ENCODE data around the gene IGFBPL1.
A peak's percentile ranks its signal among the peaks of the same experiment; 100 is the strongest.
"Not testable (repeated sequence)": the region's sequence is repeated elsewhere in the genome, so short reads cannot be mapped to it uniquely, and the experiment has no call there.

Gene IGFBPL1

DNA sequence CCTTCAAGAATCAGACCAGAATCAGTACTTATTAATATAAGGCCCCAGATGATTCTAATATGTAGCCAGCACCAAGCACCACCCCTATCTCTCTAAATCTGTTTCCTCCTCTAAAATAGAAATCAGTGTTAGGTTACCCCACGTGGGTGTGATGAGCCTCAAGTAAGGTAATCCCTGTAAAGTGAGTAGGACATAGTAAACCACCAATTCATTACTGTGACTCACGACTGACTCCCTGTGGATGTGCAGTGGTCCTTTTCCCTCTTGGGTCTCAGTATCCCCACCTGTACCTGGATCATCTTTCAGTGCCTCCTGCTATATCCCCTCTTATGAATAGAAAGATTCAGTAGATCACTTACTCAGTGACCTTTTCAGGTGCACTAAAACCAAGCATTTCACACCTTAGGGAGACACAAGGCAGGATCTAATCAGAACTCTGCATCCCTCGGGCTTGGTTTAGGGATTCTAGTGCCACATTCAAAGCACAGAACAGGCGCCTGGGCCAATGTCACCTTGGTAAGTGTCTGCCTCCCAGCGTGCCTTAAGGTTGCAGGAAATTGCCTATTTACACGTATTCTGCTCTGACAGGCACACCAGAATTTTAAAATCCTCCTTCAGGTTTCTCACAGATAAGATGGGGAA is 43.9 kb downstream of the IGFBPL1 start:
- no peak for DNase-seq (ENCODE audit: low spot score)

DNA sequence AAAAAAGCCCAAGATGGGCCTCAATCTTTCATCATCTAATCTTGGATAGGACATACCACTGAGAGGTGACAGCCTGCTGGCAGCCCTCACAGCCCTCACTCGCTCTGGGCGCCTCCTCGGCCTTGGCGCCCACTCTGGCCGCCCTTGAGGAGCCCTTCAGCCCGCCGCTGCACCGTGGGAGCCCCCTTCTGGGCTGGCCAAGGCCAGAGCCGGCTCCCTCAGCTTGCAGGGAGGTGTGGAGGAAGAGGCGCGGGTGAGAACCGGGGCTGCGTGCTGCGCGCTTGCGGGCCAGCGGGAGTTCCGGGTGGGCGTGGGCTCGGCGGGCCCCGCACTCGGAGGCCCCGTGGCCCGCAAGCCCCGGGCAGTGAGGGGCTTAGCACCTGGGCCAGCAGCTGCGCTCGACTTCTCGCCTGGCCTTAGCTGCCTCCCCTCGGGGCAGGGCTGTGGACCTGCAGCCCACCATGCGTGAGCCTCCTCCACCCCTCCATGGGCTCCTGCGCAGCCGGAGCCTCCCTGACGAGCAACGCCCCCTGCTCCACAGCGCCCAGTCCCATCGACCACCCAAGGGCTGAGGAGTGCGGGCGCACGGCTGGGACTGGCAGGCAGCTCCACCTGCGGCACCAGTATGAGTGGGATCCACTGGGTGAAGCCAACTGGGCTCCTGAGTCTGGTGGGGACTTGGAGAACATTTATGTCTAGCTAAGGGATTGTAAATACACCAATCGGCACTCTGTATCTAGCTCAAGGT is 46.7 kb downstream of the IGFBPL1 start:
- DNase-seq (ENCODE audit: low spot score): not testable (repeated sequence)

DNA sequence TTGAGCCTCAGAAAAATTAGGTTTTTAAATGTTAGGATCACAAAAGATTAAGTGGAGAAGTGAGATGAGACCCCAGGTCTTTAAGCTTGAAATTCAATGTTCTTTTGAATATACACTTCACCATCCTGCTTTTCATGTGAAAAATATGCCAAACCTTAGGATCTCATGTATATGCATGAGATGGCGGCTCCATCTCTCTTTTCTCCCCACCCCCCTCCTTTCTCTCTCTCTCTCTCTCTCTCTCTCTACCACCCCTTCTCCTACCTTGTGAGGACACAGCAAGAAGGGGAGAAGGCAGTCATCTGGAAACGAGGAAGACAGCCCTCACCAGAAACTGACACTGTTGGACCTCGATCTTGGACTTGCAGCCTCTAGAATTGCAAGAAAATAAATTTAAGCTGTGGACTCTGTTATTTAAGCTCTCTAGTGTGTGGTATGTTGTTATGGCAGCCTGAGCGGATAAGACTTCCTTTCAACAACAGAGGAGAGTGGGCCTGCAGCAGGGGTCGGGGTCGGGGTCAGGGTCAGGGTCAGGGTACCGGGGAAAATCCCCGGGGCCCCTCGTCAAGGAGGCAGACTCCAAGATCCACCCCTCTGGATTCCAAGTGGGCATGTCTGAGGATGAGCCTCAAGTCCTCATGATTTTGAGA is 48.1 kb downstream of the IGFBPL1 start:
- DNase-seq (ENCODE audit: low spot score): no peak

DNA sequence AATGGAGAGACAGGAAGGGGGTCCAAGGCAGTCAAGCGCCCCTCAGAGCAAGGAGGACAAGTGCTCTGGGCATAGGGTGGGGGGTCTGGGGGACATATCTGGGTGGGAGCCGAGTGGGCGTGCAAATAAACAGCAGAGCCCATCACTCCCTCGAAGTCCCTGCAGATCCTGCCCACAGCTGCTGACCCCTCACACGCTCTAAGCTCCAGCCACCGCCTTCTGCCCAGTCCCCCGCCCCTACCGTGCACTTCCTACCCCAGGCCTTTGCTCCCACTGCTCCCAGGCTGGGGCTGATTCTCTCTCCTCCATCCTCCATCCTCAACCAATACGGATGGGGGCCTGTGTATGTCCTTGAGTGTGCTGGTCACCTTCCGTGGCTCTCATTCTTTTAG is 48.7 kb downstream of the IGFBPL1 start:
- DNase-seq (ENCODE audit: low spot score): no peak

DNA sequence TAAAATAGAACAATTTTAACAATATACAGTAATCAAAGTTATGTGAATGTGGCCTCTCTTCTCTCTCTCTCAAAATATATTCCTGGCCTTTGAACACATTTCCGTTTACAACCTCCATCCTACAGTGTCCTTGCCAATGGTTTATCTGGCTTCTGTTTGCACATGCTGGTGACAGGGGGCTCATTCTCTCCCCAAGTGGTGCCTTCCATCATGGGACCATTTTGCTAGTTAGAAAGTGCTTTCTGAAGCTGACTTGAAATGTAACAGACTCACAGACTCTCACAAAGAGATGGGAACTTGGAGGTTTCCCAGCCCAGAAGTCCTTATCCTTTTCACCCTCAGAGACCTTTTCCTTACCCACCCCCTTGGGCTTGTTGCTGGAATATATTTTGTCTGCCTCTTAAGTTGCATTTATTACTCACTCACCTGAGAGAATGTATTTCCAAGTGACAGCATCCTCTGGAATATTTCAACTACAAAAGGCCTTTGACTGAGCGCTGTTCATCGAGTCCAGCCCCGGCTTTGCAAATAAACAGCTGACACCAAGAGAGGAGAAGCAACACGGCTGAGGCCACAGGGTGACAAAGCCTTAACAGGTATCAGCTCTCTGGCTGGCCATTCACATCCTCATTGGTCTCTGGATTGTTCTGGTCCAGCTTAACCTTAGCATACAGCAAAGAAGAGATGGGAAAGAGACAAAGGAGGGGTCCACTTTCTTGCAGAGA is 49.2 kb downstream of the IGFBPL1 start:
- no peak for DNase-seq (ENCODE audit: low spot score)

DNA sequence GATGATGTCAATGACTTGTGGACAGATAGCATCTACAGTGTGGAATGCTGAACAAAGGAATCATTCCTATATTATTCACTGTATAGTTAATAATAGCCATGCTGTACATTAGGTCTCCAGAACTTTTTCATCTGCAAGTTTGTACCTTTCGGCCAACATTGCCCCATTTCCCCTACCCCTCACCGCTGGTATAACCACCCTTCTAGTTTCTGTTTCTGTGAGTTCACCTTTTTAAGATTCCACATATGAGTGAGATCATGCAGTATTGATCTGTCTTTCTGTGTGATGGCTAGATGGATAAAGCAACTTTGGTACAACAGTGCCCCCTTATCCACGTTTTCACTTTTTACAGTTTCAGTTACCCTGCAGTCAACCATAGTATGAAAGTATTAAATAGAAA is 50.6 kb downstream of the IGFBPL1 start:
- DNase-seq (ENCODE audit: low spot score): no peak

DNA sequence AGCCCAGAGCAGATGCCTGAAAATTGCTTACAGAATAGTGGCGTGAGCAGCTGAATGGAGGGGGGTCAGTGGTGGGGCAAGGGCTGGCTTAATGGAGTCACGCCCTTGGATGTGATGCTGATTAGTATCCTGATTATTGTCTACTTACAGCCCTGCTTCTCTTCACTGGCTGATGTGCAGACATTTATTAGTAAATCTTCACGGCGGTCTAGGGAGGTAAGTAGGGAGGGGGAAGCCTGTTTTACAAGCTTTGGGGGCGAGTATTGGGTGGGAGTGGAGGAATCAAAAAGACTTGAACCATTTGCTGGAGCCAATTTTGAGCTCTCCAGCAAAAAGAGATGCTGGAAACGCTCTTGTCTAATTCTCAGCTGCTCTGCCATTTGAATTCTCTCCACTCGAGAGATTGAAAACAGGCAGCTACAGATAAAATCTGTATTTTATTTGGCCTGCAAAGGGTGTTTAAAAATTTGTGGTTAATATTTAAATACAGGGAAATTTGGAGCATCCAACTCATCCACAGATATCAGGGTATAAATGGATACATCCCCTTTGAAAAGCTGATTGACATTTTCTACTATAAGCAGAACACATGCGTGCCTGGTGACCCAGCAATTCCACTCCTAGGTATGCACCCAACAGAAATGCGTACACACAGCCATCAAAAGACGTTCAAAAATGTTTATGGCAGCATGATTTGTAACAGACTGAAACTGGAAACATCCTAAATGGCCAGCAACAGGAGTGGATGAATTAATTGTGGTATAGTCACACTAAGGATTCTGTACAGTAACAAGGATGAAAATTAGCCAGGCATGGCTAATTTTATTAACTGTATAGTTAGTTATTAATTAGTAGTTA is 51.3 kb downstream of the IGFBPL1 start:
- no peak for DNase-seq (ENCODE audit: low spot score)

DNA sequence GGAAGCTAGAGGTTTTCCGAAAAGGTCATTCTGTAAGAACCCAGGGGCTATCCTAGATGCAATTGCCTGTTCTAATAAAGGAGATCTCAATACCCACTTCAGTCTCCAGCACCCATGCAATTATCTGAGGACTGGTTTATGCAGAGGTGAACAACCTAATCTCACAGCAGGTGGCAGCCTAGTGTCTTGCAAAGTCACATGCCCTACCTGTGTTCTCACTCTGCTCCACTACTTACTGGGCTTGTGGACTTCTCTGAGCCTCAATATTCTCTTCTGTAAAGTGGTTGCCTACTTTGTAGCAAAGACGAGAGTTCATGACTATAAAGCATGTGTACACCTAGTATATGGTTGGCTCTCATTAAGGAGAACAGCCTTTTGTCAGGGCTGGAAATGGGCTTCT is 52.8 kb downstream of the IGFBPL1 start:
- DNase-seq (ENCODE audit: low spot score): peak; percentile 44

DNA sequence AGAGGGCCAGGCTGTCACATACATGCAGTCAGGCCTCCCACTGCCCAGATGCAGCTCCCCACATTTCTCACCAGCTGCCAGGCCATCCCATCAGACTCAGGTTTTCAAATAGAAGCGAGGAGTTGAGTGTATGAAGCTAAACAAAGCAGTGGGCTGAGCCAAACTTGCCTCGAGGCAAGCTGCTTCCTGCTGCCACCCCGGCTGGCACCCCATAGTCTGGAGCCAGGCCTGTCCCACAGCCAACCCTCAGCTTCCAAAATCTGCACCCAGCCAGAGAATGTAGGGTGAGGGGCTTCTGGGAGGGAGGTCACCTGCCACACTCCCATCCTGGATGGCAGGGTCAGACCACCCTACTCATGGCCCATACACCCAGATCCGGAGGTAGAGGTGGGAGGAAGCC is 54.1 kb downstream of the IGFBPL1 start:
- DNase-seq (ENCODE audit: low spot score): no peak

DNA sequence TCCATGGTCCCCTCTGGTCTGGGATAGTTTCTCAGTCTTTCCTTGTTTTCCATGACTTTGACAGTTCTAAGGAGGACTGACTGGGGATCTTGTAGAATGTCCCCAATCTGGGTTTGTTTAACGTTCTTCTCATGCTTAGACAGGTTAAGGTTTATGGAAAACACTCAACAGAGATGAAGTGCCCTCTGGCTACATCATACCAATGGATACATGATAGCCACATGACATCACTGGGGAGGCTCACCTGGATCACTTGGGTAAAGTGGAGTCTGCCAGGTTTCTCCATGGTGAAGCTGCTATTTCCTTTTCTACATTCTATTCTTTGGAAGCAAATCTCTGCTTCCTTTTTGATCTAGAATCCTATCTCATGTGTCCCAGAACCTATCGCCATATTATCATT is 55.5 kb downstream of the IGFBPL1 start:
- DNase-seq (ENCODE audit: low spot score): no peak

DNA sequence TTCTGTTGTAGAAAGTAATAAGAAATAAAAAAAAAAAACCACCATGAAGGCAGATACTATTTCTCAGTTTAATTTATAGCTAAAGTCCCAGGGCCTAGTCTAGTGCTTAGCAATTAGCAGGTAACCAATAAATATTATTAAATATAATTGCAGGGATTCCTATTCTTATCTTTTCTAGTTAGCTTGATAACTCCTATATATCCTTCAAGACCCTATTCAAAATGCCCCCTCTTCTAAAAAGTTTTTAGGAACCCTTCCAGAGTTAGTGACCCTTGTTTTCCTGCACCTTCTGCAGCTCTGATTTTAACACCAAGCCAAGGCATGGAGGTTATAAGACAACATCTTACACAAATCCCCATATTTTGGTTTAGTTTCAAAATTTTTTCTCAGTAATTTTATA is 56.4 kb downstream of the IGFBPL1 start:
- DNase-seq (ENCODE audit: low spot score): no peak

DNA sequence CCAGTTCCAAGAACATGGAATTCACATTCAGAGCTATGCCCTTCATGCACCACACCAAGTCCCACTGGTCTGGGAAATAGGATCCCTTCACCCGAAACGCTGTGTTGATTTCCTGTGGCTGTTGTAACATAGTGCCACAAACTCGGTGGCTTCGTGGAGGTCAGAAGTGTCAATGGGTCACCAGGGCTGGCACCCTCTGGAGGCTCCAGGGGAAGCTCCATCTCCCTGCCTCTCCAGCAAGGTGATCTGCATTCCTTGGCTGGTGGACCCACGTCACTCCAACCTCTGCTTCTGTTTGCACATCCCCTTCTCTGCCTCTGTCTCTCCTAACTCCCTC is 60.7 kb downstream of the IGFBPL1 start:
- no peak for DNase-seq (ENCODE audit: low spot score)

DNA sequence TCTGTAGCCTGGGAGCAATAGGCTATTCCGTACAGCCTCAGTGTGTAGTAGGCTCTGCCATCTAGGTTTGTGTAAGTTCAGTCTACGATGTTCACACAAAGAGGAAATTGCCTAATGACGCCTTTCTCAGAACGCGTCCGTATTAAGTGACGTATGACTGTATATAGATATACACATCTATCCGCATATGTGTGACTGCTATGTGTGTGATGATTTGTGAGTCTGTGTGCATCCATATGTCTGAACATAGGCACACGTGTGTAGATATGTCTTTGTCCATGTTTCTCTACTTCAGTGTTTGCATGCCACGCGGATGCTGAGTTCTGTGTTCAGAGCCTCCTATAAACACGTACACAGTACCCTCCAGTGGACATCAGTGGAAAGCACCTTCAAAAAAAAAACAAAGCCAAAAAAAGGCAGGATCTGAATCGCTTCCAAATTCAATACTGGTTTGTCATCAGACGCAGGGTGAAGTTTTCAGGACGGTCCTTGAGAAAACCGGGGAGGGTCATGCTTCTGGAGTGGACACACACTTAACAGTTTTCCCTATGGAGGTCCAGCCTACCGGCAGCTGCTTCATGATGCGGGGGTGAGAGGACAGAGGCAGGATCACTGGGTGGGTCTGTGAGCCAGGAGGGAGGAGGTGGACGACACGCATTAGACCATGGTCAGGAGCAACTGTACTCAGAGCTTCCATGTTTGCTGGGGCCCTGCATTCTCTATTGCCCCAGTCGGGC is 61.2 kb downstream of the IGFBPL1 start:
- DNase-seq (ENCODE audit: low spot score): peak; percentile 82

DNA sequence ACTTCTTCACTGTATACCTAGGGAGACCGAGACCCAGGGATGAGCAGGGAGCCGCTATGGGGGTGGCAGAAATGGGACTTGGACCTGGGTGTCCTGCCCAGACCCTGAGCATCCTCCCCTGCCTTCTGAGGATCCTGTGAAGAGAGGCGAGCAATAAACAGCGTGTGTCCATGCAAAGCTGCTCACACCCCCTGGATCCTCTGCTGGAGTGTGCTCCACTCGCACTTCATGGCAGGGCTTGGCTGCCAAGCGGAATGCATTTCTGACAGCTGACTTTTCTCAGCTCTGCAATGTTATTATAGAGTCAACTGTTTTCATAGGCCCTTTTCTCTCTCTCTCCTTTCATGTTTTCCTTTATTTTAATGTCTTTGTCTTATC is 62.8 kb downstream of the IGFBPL1 start:
- no peak for DNase-seq (ENCODE audit: low spot score)

DNA sequence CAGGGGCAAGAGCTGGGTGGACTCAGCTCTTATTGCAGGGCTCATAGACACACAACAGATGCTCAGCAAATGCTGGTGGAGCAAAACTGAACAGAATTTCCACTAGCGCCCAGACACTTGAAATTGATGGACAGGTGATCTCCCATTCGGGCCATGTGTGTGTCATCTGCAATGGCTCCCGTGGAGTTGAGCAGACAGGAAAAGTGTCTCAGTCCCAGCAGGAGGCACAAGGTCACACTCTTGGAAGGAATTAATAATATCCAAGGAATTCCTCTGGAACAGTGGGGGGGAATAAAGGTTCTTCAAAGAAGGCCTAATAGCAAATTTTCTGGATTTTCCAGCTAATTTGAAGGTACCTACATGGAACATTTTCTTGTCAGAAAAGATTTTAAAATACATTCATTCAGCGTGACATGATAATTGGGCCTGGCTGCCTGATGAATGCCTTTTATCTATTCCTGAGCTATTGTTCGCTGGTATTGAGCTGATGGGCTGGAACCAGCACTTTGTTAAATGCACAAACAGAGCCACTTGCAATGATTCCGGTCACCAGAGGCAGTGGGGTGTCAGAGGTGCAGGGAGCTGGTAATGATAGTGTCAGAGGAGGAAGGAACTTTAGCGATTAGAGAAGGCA is 63.3 kb downstream of the IGFBPL1 start:
- no peak for DNase-seq (ENCODE audit: low spot score)

DNA sequence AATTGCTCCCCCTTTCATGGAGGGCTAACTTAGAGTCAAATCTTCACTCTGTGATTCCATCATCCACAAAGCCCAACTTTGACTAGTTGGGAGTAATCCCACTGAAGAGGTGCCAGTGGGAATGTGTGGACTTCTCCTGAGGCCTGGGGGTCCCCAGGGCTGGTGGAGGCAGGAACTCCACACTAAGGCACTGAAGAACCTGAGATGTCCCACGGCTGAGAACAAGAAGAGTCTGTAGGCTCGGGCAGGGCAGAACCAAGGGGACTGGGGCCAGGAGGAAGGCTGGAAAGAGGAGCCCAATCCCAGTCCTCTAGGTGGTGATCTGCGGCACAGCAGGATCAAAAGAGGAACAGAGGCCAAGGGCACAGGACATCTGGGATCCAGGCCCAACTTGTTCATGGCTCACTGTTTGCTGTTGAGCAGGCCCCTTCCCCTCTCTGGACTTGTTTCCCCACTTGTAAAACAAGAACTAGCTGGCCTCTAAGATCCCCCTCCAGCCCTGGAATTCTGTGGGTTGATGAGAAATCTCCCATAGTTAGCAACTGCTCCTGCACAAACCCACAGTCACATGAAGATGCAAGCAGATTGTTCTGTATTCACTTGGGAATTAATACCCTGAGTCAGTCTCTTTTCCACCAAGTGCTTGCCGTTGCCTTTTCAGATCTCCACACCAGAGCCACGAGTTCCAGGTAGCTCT is 64.4 kb downstream of the IGFBPL1 start:
- peak; percentile 45 for DNase-seq (ENCODE audit: low spot score)

DNA sequence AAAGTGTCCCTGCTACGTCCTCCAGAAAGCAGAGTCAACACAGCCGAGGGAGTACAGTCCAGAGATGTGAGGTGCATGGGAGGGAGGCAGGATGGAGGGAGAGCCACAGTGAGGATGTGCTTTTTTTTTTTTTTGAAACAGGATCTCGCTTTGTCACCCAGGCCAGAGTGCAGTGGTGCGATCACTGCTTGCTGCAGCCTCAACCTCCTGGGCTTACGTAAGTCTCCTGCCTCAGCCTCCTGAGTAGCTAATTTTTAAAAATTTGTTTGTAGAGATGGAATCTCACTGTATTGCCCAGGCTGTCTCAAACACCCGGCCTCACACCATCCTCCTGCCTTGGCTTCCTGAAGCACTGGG is 65.0 kb downstream of the IGFBPL1 start:
- DNase-seq (ENCODE audit: low spot score): no peak

DNA sequence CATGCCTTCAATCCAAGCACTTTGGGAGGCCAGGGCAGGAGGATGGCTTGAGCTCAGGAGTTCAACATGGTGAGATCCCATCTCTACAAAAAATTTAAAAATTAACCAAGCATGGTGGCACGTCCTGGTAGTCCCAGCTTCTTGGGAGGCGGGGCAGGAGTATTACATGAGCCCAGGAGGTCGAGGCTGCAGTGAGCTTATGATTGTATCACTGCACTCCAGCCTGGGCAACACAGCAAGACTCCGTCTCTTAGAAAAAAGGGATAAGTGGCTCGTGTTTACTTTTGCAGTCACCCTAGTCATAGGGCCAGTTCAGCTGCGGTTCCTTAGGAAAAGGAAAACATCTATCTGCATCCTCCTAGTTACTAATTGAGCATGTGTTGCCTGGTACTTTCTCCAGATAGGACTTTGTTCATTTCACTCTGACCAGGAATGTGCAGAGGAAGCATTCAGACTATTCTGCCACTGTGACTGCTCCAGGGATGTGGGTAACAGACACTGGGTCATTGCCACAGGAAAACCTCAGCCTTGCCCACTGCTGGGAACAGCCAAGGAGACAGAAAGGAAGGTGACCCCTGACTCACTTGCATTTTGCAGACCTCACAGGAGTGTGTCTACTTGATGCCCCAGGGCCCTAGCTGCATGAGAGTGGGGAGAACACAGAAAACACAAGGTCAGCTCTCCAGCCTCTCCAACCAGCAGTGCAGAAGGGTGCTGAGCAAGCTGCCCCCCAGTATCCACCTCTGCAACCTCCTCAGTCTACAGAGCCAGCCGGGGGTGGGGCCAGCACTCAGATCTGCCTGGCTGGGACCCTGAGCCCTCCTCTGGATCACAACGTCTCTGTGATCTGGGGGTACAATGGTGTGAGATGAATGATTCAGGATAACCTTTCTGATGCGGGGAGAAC is 65.6 kb downstream of the IGFBPL1 start:
- no peak for DNase-seq (ENCODE audit: low spot score)

Data from AG20443 (cell line).